Ovary (tissue), 9 donors: ENCODE data around the gene EDAR. TPM values are rescaled to one million over a fixed set of nuclear protein-coding genes. Genes with fewer than 3 reads are reported as not detected.

Source experiments
- DNase-seq, 5 donors: peaks; one replicate each; pipeline ENCODE4 v3.0.0-alpha.2; 2019 to 2020
- H3K27ac ChIP-seq, 2 donors: fragments of 200-600 bp; one replicate each; pipeline versions ENCODE4 v1.5.1 to v1.8.0; 2019 to 2022
- H3K27me3 ChIP-seq: fragments of 200-600 bp; one replicate; pipeline ENCODE4 v1.8.0; 2022
- H3K36me3 ChIP-seq: fragments of 200-600 bp; sonication (generic); one replicate; pipeline ENCODE4 v1.5.1; 2019
- H3K4me1 ChIP-seq: one replicate; pipeline ENCODE4 v1.8.1; 2013; ENCODE audit warnings: mild to moderate bottlenecking, moderate library complexity; ENCODE audit not compliant: insufficient read depth
- H3K4me3 ChIP-seq: fragments of 200-600 bp; sonication (generic); one replicate; pipeline ENCODE4 v1.5.1; 2017
- H3K9me3 ChIP-seq, 2 donors: fragments of 200-600 bp in 1 of 2; sonication (generic) in 1 of 2; one replicate each; pipeline versions ENCODE4 v1.5.1 to v1.8.1; 2013 to 2019; ENCODE audit warnings: mild to moderate bottlenecking in 1 of 2, moderate library complexity in 1 of 2
- CTCF ChIP-seq, 3 donors: fragments of 450-650 bp in 2 of 3; fragments of 200-600 bp in 1 of 3; IDR thresholded peaks; one replicate each; pipeline versions ENCODE4 v1.5.1 to v1.8.0; 2016 to 2022; ENCODE audit warnings: antibody characterized with exemption in 3 of 3, mild to moderate bottlenecking in 1 of 3
- EP300 ChIP-seq: sonication (generic); formaldehyde crosslinking; IDR thresholded peaks from one replicate; pipeline ENCODE4 v1.6.1; 2017; ENCODE audit warnings: antibody characterized with exemption
- POLR2A ChIP-seq: fragments of 450-650 bp; IDR thresholded peaks from one replicate; pipeline ENCODE4 v1.6.1; 2017; ENCODE audit warnings: antibody characterized with exemption, mild to moderate bottlenecking, moderate library complexity
- WGBS, 3 donors: extraction: QIAGEN DNeasy Blood & Tissue Kit in 1 of 3; methylation state at CpG; one replicate each; pipeline versions ENCODE4 v1.1.5 to v1.1.7; 2013 to 2017; 5-methylcytosine and 5-hydroxymethylcytosine counted together
- intact Hi-C, 4 donors: fragments of 100-400 bp; cut with DNase I; formaldehyde crosslinking; loops; one replicate each; pipeline versions ENCODE4 v1.11.0 to v1.15.1; 2022 to 2023
- polyA plus RNA-seq, 2 donors: library from polyadenylated mRNA; stranded (reverse); fragments of 200-250 nt in 1 of 2; fragments of 350-450 nt in 1 of 2; fragmentation: Illumina TruSeq in 1 of 2; extraction: RNeasy Lipid Tissue Mini Kit (QIAGEN cat#74804) in 1 of 2; gene quantifications; one replicate each; pipeline ENCODE4 v1.2.3, GENCODE V29; 2013 to 2014
- total RNA-seq, 7 donors: library from RNA; depleted of rRNA in 2 of 7; stranded (reverse); fragments of >200 nt in 2 of 7; fragmentation: NEBNext Ultra II Directional in 3 of 7; extraction: Animal tissue kit (Norgen Biotek cat#: 25700) in 3 of 7; gene quantifications; one replicate each; pipeline versions ENCODE4 v1.1.0 to v1.2.4, GENCODE V29; 2016 to 2023
- donor health status: DM: no; HTN: no; CAD: no; lungs with moderate emphysema.
- donor health status: DM: no; HTN: no; CAD: no.
- donor health status: Bipolar disorder and iron deficiency.
- donor health status: DM: yes; HTN: yes; CAD: no.
- donor health status: DM: no; HTN: no; CAD: no.
- donor health status: DM: yes; HTN: yes; CAD: no.

Gene EDAR
- total and polyA plus RNA-seq, 9 donors, result 0.11 to 0.13 (median 0.11) TPM; not detected in 6

- H3K4me3 ChIP-seq, result no peak overlapping the region
- no peaks in the 10 kb centered on the region for H3K27me3 ChIP-seq
- H3K4me1 ChIP-seq, result no peaks in the 10 kb centered on the region
- intact Hi-C loops, result no loop called here
- 83 to 89% (median 86%) methylated on average over 16 of the region's 16 CpGs for WGBS, 3 donors
- no peak overlapping the region for H3K27ac ChIP-seq
- no peaks in the 10 kb centered on the region for H3K9me3 ChIP-seq
- peak in 1 of 5 donors; percentile 13 for DNase-seq
- no peak for TF ChIP-seq CTCF (IDR thresholded peaks at IDR 0.05)
- no peaks in the 10 kb centered on the region for H3K36me3 ChIP-seq
Measured at GRCh38 chr2:108921096-108922030, 67.7 kb downstream of the EDAR start.

DNA sequence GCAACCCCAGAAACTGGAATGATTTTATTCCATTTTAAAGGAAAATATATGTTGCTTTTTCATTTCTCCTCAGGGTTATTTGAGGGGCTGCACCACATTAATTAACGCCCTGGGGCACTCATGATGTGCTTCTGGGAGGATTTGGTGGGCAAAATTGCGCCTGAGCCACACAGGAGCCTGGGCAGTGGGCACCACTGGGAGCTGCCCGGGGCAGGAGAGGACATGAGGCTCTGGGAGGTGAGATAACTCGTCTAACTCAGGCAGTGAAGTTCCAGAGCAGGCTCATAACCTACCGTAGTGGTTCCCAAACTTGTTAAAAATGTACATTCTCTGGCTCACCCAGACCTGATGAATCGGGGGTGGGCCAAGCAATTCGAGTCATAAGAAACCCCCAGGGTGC is 68.3 kb downstream of the EDAR start:
- TF ChIP-seq EP300 (no peak), POLR2A (no peak), CTCF (IDR thresholded peaks at IDR 0.05) (no peak)
- WGBS, 3 donors, result 71 to 77% (median 75%) methylated on average over 7 of the region's 7 CpGs
- Histone ChIP-seq H3K4me3 (no peak overlapping the region), H3K9me3 (no peaks in the 10 kb centered on the region), H3K36me3 (no peaks in the 10 kb centered on the region), H3K4me1 (no peaks in the 10 kb centered on the region), H3K27me3 (no peaks in the 10 kb centered on the region), H3K27ac (no peak overlapping the region)
- intact Hi-C loops, result no loop called here
- DNase-seq, result no peak

GRCh38 chr2:108919571-108920373 is 69.2 kb downstream of the EDAR start:
- WGBS, 3 donors, result 90 to 92% (median 92%) methylated on average over 19 of the region's 19 CpGs
- TF ChIP-seq EP300, result no peak
- TF ChIP-seq CTCF (IDR thresholded peaks at IDR 0.05), result no peak
- no peak for TF ChIP-seq POLR2A

DNA sequence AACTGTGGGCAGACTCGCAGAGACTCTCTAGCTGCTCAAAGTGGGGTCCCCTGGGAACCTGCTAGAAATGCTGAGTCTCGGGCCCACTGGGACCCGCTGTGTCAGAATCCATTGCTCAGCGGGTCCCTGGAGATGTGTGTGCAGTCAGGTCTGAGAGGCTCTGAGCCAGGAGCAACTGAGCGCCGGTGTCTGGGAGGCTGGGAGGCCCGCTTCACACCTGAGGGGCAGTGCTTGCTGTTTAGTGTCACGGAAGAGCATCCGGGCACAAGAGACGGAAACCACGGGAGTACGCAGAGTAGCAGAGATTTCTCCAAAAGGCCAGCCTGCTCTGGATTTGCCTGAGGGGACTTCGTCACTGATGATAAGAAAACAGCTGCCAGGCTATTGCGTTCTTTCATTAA is 70.1 kb downstream of the EDAR start:
- TF ChIP-seq POLR2A, result no peak
- no peak for TF ChIP-seq CTCF (IDR thresholded peaks at IDR 0.05)
- no peak for TF ChIP-seq EP300
- H3K4me1 ChIP-seq, result no peaks in the 10 kb centered on the region
- H3K9me3 ChIP-seq, result no peaks in the 10 kb centered on the region
- no peaks in the 10 kb centered on the region for H3K27me3 ChIP-seq
- H3K36me3 ChIP-seq, result no peaks in the 10 kb centered on the region
- no peak overlapping the region for H3K4me3 ChIP-seq
- intact Hi-C loops, result no loop called here
- 91 to 94% (median 93%) methylated on average over 14 of the region's 14 CpGs for WGBS, 3 donors
- DNase-seq, result peak in 1 of 5 donors; percentile 3
- no peak overlapping the region for H3K27ac ChIP-seq

More at GRCh38 chr2:108919571-108920373, 69.2 kb downstream of the EDAR start:
- no peaks in the 10 kb centered on the region for H3K36me3 ChIP-seq
- no peak overlapping the region for H3K4me3 ChIP-seq
- no peak overlapping the region for H3K27ac ChIP-seq
- no peaks in the 10 kb centered on the region for H3K27me3 ChIP-seq
- intact Hi-C loops, result no loop called here
- peak in 1 of 5 donors; percentile 19 for DNase-seq
- no peaks in the 10 kb centered on the region for H3K9me3 ChIP-seq
- no peaks in the 10 kb centered on the region for H3K4me1 ChIP-seq
